Gastrocnemius medialis (tissue), 4 donors: ENCODE measurements around the gene SREBF2. TPM values are rescaled to one million over a fixed set of nuclear protein-coding genes. Genes with fewer than 3 reads are reported as not detected.

Experiments
- ATAC-seq, 2 donors: fragments of 150-250 bp; one replicate each; pipeline ENCODE4 v1.9.1; 2016
- DNase-seq, 2 donors: peaks; one replicate each; pipeline ENCODE4 v3.0.0-alpha.2; 2019
- H3K27ac ChIP-seq, 4 donors: fragments of 200-600 bp; sonication (generic); 1 replicate in 1 of 4; 2 replicates in 3 of 4; pipeline ENCODE4 v1.5.1; 2016 to 2018; ENCODE audit warnings: mild to moderate bottlenecking in 2 of 4, moderate library complexity in 1 of 4
- H3K27me3 ChIP-seq, 3 donors: fragments of 200-600 bp; sonication (generic) in 2 of 3; 1 replicate in 1 of 3; 2 replicates in 2 of 3; pipeline versions ENCODE4 v1.5.1 to v1.6.0; 2016 to 2019; ENCODE audit warnings: mild to moderate bottlenecking in 1 of 3, moderate library complexity in 1 of 3
- H3K36me3 ChIP-seq, 2 donors: fragments of 200-600 bp; sonication (generic) in 1 of 2; one replicate each; pipeline ENCODE4 v1.5.1; 2017 to 2018
- H3K4me1 ChIP-seq, 2 donors: fragments of 200-600 bp; sonication (generic) in 1 of 2; one replicate each; pipeline ENCODE4 v1.5.1; 2016 to 2017; ENCODE audit warnings: mild to moderate bottlenecking in 2 of 2
- H3K4me3 ChIP-seq, 4 donors: fragments of 200-600 bp; sonication (generic) in 3 of 4; 1 replicate in 1 of 4; 2 replicates in 3 of 4; pipeline ENCODE4 v1.5.1; 2016 to 2019; ENCODE audit warnings: mild to moderate bottlenecking in 2 of 4
- H3K9me3 ChIP-seq, 3 donors: fragments of 200-600 bp; sonication (generic) in 2 of 3; 1 replicate in 1 of 3; 2 replicates in 2 of 3; pipeline ENCODE4 v1.5.1; 2016 to 2019
- POLR2A ChIP-seq, 2 donors: fragments of 450-650 bp; IDR thresholded peaks; one replicate each; pipeline ENCODE4 v1.6.1; 2017; ENCODE audit warnings: antibody characterized with exemption in 2 of 2, mild to moderate bottlenecking in 2 of 2, moderate library complexity in 2 of 2
- in situ Hi-C, 4 donors: fragments of 200-750 bp; cut with MboI; loops; one replicate each; pipeline versions ENCODE4 v1.15.0 to v1.8.0; 2017; ENCODE audit warnings: low sequenced_read_pairs in 4 of 4
- intact Hi-C: fragments of 100-400 bp; cut with DNase I; formaldehyde crosslinking; loops from one replicate; pipeline ENCODE4 v1.15.1; 2023; ENCODE audit warnings: low total_unique reads
- microRNA counts, 2 donors: library from miRNA; unstranded; fragments of <30 nt; microRNA quantifications; one replicate each; lab custom pipeline; 2016
- microRNA-seq, 2 donors: library from miRNA; unstranded; fragments of <30 nt; microRNA quantifications; one replicate each; pipeline ENCODE4, GENCODE V29; 2016; ENCODE audit warnings: borderline replicate concordance in 2 of 2
- total RNA-seq, 4 donors: library from RNA; depleted of rRNA; stranded (reverse); fragments of >200 nt; gene quantifications; one replicate each; pipeline versions ENCODE4 v1.1.0 to v1.2.3, GENCODE V29; 2016
- TF ChIP-seq, protein P1 (sequence below), 5 experiments: fragments of 450-650 bp in 3 of 5; fragments of 200-600 bp in 2 of 5; sonication (generic) in 2 of 5; IDR thresholded peaks in 4 of 5; conservative IDR thresholded peaks in 1 of 5; 1 replicate in 4 of 5; 2 replicates in 1 of 5; pipeline ENCODE4 v1.5.1; 2016 to 2019; ENCODE audit warnings: antibody characterized with exemption in 5 of 5, mild to moderate bottlenecking in 3 of 5, moderate library complexity in 3 of 5

SREBF2 gene
- total RNA-seq, 4 donors from 2014 or later = 25.1 to 40.9 (median 36.1) TPM

DNA sequence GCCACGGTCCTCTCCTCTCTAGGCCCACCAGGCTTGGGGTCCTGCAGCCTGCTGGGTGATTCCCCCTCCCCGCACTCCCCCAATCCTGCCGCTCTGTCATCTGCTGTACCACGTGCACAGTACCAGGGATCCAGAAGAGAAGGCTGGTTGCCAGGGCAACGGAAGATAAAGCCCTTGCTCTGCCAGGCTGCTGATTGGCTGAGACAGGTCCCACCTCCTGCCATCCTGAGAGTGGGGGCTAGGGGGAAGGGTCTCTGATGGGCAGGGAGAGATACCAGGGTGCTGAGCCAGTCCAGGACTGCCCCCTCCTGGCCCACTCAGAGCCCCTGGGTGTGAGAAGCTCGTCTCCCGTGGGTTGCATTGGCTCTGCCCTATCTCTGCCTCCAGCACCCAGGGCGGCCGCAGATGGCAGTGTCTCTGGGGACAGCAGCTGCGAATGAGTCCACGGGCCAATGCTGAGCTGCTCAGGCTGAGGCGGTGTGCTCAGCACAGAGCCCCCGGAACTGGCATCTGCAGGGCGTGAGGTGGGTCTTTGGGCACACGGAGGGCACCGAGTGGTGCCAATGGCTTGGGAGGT lies 119.1 kb downstream of the SREBF2 start, which contains the start of gene SMIM45:
SMIM45 (plus strand) TSS at position 253 of the 577 bp plus-strand sequence.
- in situ Hi-C loops (loop anchor here in 2 of 4 donors (25.0 kb wide), 1 partner anchor 485 kb away; the partner anchor contains the start of gene NFAM1 (in 2 of the 2)), intact Hi-C loops (no loop called here)
- no peak for DNase-seq
- Histone ChIP-seq H3K9me3 (no peaks in the 10 kb centered on the region), H3K27ac (no peak within 1 kb of the TSS), H3K4me1 (no peaks in the 10 kb centered on the region), H3K36me3 (no peaks in the 10 kb centered on the region), H3K4me3 (no peak within 1 kb of the TSS), H3K27me3 (peaks cover 0 to 5% (median 0%) of the 10 kb centered on the region in 3 donors)
- ATAC-seq = no peak
- TF ChIP-seq, protein P1, sequence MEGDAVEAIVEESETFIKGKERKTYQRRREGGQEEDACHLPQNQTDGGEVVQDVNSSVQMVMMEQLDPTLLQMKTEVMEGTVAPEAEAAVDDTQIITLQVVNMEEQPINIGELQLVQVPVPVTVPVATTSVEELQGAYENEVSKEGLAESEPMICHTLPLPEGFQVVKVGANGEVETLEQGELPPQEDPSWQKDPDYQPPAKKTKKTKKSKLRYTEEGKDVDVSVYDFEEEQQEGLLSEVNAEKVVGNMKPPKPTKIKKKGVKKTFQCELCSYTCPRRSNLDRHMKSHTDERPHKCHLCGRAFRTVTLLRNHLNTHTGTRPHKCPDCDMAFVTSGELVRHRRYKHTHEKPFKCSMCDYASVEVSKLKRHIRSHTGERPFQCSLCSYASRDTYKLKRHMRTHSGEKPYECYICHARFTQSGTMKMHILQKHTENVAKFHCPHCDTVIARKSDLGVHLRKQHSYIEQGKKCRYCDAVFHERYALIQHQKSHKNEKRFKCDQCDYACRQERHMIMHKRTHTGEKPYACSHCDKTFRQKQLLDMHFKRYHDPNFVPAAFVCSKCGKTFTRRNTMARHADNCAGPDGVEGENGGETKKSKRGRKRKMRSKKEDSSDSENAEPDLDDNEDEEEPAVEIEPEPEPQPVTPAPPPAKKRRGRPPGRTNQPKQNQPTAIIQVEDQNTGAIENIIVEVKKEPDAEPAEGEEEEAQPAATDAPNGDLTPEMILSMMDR (IDR thresholded peaks at IDR 0.05 in 4 of 5, conservative IDR thresholded peaks at IDR 0.05 in 1 of 5) = no peak
- TF ChIP-seq POLR2A (IDR thresholded peaks at IDR 0.05) = no peak

DNA sequence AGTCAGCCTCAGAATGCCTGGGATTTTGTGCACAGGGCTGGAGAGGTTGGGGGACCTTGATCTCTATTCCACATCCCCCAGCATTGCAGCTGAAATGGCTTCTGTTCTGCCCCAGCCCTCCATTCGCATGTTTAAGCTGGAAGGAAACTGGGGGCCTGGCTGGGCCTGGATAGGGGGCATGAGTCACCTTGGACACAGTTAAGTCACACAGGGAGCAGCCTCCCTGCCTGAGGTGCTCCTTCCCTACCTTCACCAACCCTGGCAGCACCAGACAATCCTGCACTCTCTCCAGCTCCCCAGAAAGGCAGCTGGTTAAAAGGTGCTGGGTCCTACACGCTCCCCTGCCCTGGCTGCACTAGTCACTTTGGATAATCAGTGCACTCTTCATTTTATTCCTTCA lies 119.8 kb downstream of the SREBF2 start:
- in situ Hi-C loops (loop anchor here in 2 of 4 donors (25.0 kb wide), 1 partner anchor 485 kb away; the partner anchor contains the start of gene NFAM1 (in 2 of the 2)), intact Hi-C loops (no loop called here)
- Histone ChIP-seq H3K36me3 (no peaks in the 10 kb centered on the region), H3K4me3 (no peak overlapping the region), H3K4me1 (no peaks in the 10 kb centered on the region), H3K27me3 (peaks cover 0 to 8% (median 3%) of the 10 kb centered on the region in 3 donors), H3K9me3 (no peaks in the 10 kb centered on the region), H3K27ac (no peak overlapping the region)
- TF ChIP-seq, protein P1 (IDR thresholded peaks at IDR 0.05 in 4 of 5, conservative IDR thresholded peaks at IDR 0.05 in 1 of 5) = no peak
- no peak for TF ChIP-seq POLR2A (IDR thresholded peaks at IDR 0.05)
- no peak for ATAC-seq
- no peak for DNase-seq

MicroRNA genes within 50 kb of the gene (microRNA counts, 767-probe panel; counts per million panel counts)
- 356 to 448 counts per million in 2 donors for microRNA hsa-miR-33a-5p (lab: Ali Mortazavi, UCI)

Small RNA genes lying within 50 kb of the gene (microRNA-seq; reads per million reads assigned to microRNA genes)
- 3.5 to 10.2 reads per million in 2 donors for gene MIR33A

Other genes starting within 250 kb of the SREBF2 start
- gene PMM1, start 243.3 kb upstream of the SREBF2 start, total RNA-seq = 10 to 100 TPM; 11.6 to 23.3 (median 16.5) TPM
- 10 to 100 TPM; 11.0 to 23.7 (median 20.5) TPM for gene DESI1, start 212.1 kb upstream of the SREBF2 start, total RNA-seq
- 100 to 1,000 TPM; 220 to 285 (median 278) TPM for gene XRCC6, start 211.8 kb upstream of the SREBF2 start, total RNA-seq
- 100 to 1,000 TPM; 177 to 202 (median 185) TPM for gene SNU13, start 144.2 kb upstream of the SREBF2 start, total RNA-seq
- gene MEI1, start 133.6 kb upstream of the SREBF2 start, total RNA-seq = under 1 TPM in 1 of 4 donors, not detected in 3; 0.29 TPM
- 1 to 10 TPM; 3.3 to 7.7 (median 6.0) TPM for gene CCDC134, start 32.4 kb upstream of the SREBF2 start, total RNA-seq
- not detected for gene SHISA8, start 82.0 kb downstream of the SREBF2 start, total RNA-seq
- gene TNFRSF13C, start 93.7 kb downstream of the SREBF2 start, total RNA-seq = not detected
- 1 to 10 TPM in 2 of 4 donors, not detected in 2; 1.5 to 5.1 TPM for gene CENPM, start 114.0 kb downstream of the SREBF2 start, total RNA-seq
- gene SEPTIN3, start 136.3 kb downstream of the SREBF2 start, total RNA-seq = under 1 TPM in 1 of 4 donors, not detected in 3; 0.18 TPM
- gene WBP2NL, start 165.7 kb downstream of the SREBF2 start, total RNA-seq = under 1 TPM in 3 of 4 donors, not detected in 1; 0.27 to 0.59 (median 0.31) TPM
- 10 to 100 TPM in 3 of 4 donors, 1 to 10 TPM in 1; 8.7 to 14.1 (median 11.9) TPM for gene NAGA, start 237.7 kb downstream of the SREBF2 start, total RNA-seq
- 1 to 10 TPM; 1.8 to 3.1 (median 2.1) TPM for gene PHETA2, start 241.1 kb downstream of the SREBF2 start, total RNA-seq
- gene SMDT1, start 246.6 kb downstream of the SREBF2 start, total RNA-seq = 10 to 100 TPM in 1 of 4 donors, 1 to 10 TPM in 3; 7.9 to 14.6 (median 9.8) TPM